Activated CD4-positive, alpha-beta T cell treated with anti-CD3 and anti-CD28 coated beads for 36 hours (primary cell): ENCODE measurements around the gene FBXL16. TPM values are rescaled to one million over a fixed set of nuclear protein-coding genes. Genes with fewer than 3 reads are reported as not detected.
"Not testable (repeated sequence)": the region's sequence is repeated elsewhere in the genome, so short reads cannot be mapped to it uniquely, and the experiment has no call there.

Source experiments
- ATAC-seq: fragments of 200-7000 bp; cut with Tn5 transposase; one replicate; pipeline ENCODE4 v1.10.0; 2021; ENCODE audit warnings: mild to moderate bottlenecking, moderate library complexity
- CTCF ChIA-PET: fragments of 350-600 bp; sonication (Branson Sonifier 250); formaldehyde crosslinking; loops from one replicate; lab custom pipeline; 2021; ENCODE audit warnings: antibody characterized with exemption; lab: Charles Lee
- POLR2A ChIA-PET: fragments of 350-600 bp; sonication (Branson Sonifier 250); formaldehyde crosslinking; loops from one replicate; lab custom pipeline; 2021; ENCODE audit warnings: antibody characterized with exemption, inconsistent platforms; lab: Charles Lee
- DNase-seq: peaks from one replicate; pipeline ENCODE4 v3.0.0-alpha.2; 2020
- H3K27ac Mint-ChIP-seq: one replicate; pipeline ENCODE4 v1.8.0; 2021; ENCODE audit warnings: mixed read lengths
- H3K27me3 Mint-ChIP-seq: one replicate; pipeline ENCODE4 v1.8.0; 2021; ENCODE audit warnings: mixed read lengths
- H3K36me3 Mint-ChIP-seq: one replicate; pipeline ENCODE4 v1.8.0; 2021; ENCODE audit warnings: low read depth, mixed read lengths
- H3K4me1 Mint-ChIP-seq: one replicate; pipeline ENCODE4 v1.8.0; 2021; ENCODE audit warnings: mixed read lengths
- H3K4me3 Mint-ChIP-seq: one replicate; pipeline ENCODE4 v1.8.0; 2021; ENCODE audit warnings: mild to moderate bottlenecking, moderate library complexity, mixed read lengths
- H3K9me3 Mint-ChIP-seq: one replicate; pipeline ENCODE4 v1.8.0; 2021; ENCODE audit warnings: low read depth, mixed read lengths
- intact Hi-C, 2 experiments: fragments of 100-400 bp; cut with DNase I in 1 of 2; cut with micrococcal nuclease in 1 of 2; formaldehyde crosslinking; loops; one replicate each; pipeline versions ENCODE4 v1.14.2 to v1.15.1; 2022 to 2024; cut with DNase I, micrococcal nuclease
- total RNA-seq, 2 experiments: library from RNA; stranded (reverse); gene quantifications; one replicate each; pipeline ENCODE4 v1.2.3, GENCODE V29; 2021

Gene FBXL16
- total RNA-seq, 2 experiments from 2014 or later = 6.1 to 6.8 TPM

DNA sequence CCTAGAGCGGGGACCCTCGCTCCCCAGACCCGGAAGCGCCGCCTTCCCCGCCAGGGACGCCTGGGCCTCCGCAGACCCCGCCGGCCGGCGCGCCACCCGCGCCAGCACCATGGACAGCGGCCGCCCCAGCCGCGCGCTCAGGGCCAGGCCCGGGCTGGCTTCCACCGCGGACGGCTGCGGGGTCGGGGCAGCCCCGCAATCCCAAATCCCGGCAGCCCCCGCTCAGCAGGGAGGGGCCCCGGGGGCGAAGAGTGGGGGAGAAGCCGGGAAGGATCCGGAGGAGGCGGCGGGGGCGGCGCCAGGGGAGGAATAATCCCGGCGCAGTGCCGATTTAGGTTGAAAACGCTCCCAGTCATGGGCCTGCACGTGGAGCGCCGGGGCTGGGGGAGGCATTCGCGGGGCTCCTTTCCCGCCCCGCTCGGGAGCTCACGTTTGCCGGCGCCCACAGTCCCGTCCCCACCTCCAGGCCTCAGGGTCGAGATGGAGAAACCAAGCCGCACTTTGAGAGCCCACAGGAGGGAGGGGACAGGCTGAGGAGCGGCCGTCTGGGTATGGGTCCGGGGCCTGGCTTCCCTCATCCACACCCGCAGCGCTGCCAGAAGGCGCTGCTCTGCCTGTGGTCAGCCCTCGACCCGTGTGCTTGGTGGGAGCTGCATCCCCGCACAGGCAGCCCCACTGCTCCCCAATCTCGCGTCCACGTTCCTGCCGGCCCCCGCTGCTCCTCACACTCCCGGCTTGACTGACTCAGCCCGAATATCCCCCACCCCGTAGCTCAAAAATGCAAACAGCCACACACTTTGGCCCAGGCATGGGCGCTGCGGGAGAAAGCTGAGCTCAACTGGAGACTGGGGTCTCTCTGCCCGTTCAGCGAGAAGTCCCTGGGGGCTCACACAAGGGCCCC, 4.7 kb downstream of the FBXL16 start:
- Mint-ChIP-seq H3K4me1 (peaks cover 2% of the 10 kb centered on the region), H3K36me3 (no peaks in the 10 kb centered on the region)

DNA sequence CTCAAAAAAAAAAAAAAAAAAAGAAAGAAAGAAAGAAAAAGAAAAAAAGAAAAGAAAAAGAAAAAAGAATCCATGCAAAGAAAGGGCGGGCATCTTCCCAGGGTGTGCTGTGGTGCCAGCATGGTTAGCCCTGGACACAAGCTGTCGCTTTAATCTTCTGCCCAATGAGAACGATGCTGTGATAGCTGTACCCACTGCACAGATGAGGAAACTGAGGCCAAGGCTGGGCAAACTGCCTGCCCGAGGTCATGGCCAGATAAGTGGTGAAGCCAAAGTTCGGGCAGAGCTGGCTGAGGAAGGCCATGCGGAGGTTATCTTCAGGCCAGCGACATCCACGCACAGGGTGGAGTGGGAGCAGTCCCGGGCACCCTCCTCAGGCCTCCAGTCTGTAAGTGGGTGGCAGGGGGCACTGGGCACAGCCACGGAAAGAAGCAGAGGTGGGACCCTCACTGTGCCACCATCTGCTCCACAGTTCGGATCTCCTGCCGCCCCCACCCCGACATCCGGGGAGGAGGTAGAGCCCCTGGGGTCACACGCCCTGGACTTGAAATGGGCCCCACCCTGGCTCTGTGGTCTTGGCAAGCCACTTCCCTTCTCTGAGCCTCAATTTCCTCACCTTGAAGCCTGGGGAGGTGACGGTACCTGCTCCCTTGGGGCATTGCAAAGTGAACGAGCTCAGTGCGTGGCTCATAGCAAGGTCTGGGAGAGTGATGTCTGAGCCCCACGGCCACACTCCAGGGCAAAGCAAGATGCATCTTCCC, 6.5 kb downstream of the FBXL16 start:
- Mint-ChIP-seq H3K36me3 (no peaks in the 10 kb centered on the region), H3K4me1 (peaks cover 10% of the 10 kb centered on the region)
- DNase-seq = no peak

More for the DNA sequence above, 4.7 kb downstream of the FBXL16 start:
- H3K9me3 Mint-ChIP-seq = no peaks in the 10 kb centered on the region
- H3K4me3 Mint-ChIP-seq = no peak overlapping the region
- H3K27me3 Mint-ChIP-seq = peaks cover 14% of the 10 kb centered on the region
- ChIA-PET POLR2A (no interaction called here), CTCF (interaction anchor here (1.0 to 2.7 kb wide), 2 partner anchors 12 to 19 kb away, joined by 3 to 11 read pairs; no protein-coding TSS in a partner anchor)
- no peak overlapping the region for H3K27ac Mint-ChIP-seq
- intact Hi-C loops = no loop called here
- peak; percentile 60 for DNase-seq
- peak; percentile 51 for ATAC-seq

DNA sequence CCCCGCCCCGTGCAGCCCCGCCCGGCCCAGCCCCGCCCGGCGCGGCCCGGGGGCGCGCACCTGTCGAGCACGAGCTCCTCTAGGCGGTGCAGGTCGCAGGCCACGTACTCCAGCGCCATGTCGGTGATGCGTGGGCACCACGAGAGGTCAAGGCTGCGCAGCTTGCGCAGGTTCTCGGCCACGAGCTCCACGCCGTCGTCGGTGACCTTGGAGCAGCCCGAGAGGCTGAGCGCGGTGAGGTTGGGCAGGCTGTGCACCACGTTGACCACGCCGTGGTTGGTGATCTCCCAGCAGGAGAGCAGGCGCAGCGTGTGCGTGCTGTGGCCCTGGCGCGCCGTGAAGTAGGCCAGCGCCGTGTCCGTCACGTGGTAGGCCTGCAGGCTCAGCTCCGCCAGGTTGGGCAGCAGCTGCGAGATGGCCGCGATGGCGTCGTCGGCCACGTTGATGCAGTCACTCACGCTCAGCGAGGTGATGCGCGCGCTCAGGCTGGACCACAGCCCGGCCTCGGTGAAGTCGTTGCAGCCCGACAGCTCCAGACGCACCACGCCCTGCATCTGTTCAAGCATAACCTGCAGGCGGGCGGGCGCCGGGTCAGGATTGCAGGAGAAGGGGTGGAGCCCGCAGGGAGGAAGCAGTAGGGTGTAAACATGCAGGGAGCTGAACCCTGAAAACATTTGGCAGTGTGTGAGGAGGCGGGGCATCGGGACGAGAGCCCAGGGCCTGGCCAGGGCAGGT, 10.1 kb downstream of the FBXL16 start:
- POLR2A ChIA-PET = interaction anchor here (0.9 kb wide), 1 partner anchor 12 kb away, joined by 3 read pairs; no protein-coding TSS in a partner anchor
- ATAC-seq = peak; percentile 82
- Mint-ChIP-seq H3K9me3 (no peaks in the 10 kb centered on the region), H3K4me3 (peak overlapping the region; percentile 77), H3K27ac (peak overlapping the region; percentile 80), H3K27me3 (no peaks in the 10 kb centered on the region), H3K36me3 (no peaks in the 10 kb centered on the region), H3K4me1 (peaks cover 13% of the 10 kb centered on the region)
- peak; percentile 89 for DNase-seq
- intact Hi-C loops = loop anchor here in 1 of 2 experiments (1.0 to 5.0 kb wide), 6 partner anchors 20 to 457 kb away; partner anchors contain the start of genes ANTKMT, CACNA1H, CHTF18 and METRN
- CTCF ChIA-PET = interaction anchor here (1.0 to 2.1 kb wide), 4 partner anchors 15 to 269 kb away, joined by 3 to 11 read pairs (median 5); partner anchors contain the start of gene CIAO3

More for the DNA sequence above, 6.5 kb downstream of the FBXL16 start:
- ATAC-seq = no peak
- H3K4me3 Mint-ChIP-seq = no peak overlapping the region
- POLR2A ChIA-PET = no interaction called here
- H3K27me3 Mint-ChIP-seq = peaks cover 13% of the 10 kb centered on the region
- H3K9me3 Mint-ChIP-seq = no peaks in the 10 kb centered on the region
- no peak overlapping the region for H3K27ac Mint-ChIP-seq
- intact Hi-C loops = loop anchor here in 1 of 2 experiments (5.0 kb wide), 2 partner anchors 88 to 453 kb away; partner anchors contain the start of genes CACNA1H, CHTF18 and RPUSD1
- CTCF ChIA-PET = interaction anchor here (0.9 kb wide), 1 partner anchor 26 kb away, joined by 4 read pairs; no protein-coding TSS in a partner anchor

DNA sequence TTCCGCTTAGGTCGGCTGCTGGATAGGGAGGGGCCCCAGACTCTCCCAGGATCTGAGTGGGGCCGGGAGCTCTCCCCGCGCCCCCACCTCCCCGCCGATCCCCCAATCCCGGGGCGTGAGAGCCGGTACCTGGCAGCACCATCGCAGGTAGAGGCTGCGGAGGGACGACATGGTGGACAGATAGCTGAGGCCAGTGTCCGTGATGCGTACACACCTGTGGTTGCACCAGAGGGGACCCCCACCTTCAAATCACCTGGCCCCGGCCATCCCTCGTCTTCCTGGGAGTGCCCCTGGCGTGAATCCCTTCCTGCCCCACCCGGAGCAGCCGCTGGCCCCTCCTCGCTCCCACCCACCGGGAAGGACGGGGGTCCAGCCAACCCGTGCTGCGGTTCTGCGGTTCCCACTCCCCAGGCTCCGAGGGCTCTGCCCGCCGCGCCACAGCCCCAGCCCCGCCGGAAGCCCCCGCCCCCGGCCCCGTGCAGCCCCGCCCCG, 10.7 kb downstream of the FBXL16 start:
- peaks cover 15% of the 10 kb centered on the region for H3K4me1 Mint-ChIP-seq
- CTCF ChIA-PET = interaction anchor here (1.0 to 2.1 kb wide), 3 partner anchors 15 to 270 kb away, joined by 3 to 11 read pairs (median 6); no protein-coding TSS in a partner anchor
- DNase-seq = no peak
- peak overlapping the region; percentile 77 for H3K4me3 Mint-ChIP-seq
- no peaks in the 10 kb centered on the region for H3K36me3 Mint-ChIP-seq
- no peaks in the 10 kb centered on the region for H3K27me3 Mint-ChIP-seq
- POLR2A ChIA-PET = interaction anchor here (0.9 kb wide), 1 partner anchor 13 kb away, joined by 3 read pairs; no protein-coding TSS in a partner anchor
- H3K9me3 Mint-ChIP-seq = no peaks in the 10 kb centered on the region
- ATAC-seq = no peak
- H3K27ac Mint-ChIP-seq = no peak overlapping the region
- intact Hi-C loops = loop anchor here in 1 of 2 experiments (1.0 to 5.0 kb wide), 6 partner anchors 20 to 457 kb away; partner anchors contain the start of genes ANTKMT, CACNA1H, CHTF18 and METRN

DNA sequence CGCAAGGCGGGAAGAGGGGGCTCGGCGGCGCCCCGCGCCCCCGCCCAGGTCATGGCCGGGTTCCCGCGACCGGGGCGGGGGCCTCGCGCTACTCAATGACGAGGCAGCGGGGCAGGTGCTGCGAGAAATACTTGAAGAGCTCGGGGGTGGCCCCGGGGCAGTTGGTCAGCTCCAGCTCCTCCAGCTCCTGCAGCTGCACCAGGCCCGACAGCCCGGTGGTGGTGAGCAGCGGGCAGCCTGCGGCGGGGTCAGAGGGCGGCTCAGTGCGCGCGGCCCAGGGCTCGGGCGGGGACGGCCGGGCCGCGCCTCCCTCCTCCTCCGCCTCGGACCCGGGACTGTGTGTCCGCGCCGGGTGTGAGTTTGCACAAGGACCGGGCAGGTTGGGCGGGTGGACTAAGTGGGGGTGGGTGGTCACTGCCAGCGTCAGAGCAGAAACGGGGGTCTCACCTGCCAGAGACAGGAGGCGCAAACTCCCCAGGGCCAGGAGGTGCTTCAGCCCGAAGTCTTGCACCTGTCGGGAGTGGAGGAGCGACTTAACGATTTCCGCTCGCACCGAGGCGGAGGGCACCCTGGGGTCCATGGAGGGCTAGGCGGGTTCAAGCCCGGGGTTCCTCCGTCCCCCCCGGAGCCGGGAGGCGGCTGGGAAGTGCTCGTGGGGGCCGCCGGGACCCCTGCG, 11.3 kb downstream of the FBXL16 start:
- Mint-ChIP-seq H3K27me3 (no peaks in the 10 kb centered on the region), H3K9me3 (no peaks in the 10 kb centered on the region), H3K36me3 (no peaks in the 10 kb centered on the region), H3K27ac (no peak overlapping the region), H3K4me1 (peaks cover 18% of the 10 kb centered on the region), H3K4me3 (peak overlapping the region; percentile 77)
- ChIA-PET CTCF (interaction anchor here (0.6 to 2.1 kb wide), 3 partner anchors 16 to 325 kb away, joined by 3 to 6 read pairs (median 3); no protein-coding TSS in a partner anchor), POLR2A (no interaction called here)
- ATAC-seq = no peak
- no peak for DNase-seq
- intact Hi-C loops = loop anchor here in 1 of 2 experiments (2.0 kb wide), 1 partner anchor 26 kb away; the partner anchor contains the start of gene ANTKMT

DNA sequence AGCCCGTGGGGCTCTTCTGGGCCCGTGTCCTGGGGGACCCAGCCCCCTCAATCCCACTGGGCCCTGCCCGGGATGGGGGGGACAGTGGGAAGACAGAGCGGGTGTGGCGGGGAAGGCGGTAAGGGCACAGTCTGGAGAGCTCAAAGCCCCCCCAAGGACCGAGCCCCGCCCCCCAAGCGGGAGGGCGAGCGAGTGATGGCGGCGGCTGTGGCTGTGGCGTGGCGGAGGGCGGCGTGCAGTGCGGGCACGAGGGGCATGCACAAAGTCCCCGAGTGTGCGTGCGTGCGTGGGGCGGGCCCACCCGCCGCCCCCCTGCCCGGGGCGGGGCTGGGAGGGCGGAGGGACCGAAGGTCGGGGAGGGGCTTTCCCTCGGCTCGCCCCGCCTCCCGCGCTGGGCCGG, 11.8 kb downstream of the FBXL16 start:
- POLR2A ChIA-PET = no interaction called here
- Mint-ChIP-seq H3K4me3 (no peak overlapping the region), H3K27me3 (no peaks in the 10 kb centered on the region), H3K27ac (no peak overlapping the region), H3K9me3 (no peaks in the 10 kb centered on the region), H3K36me3 (no peaks in the 10 kb centered on the region), H3K4me1 (peaks cover 23% of the 10 kb centered on the region)
- DNase-seq (peak; percentile 48), ATAC-seq (no peak)
- CTCF ChIA-PET = interaction anchor here (0.6 kb wide), 1 partner anchor 324 kb away, joined by 3 read pairs; no protein-coding TSS in a partner anchor
- intact Hi-C loops = loop anchor here in 1 of 2 experiments (2.0 kb wide), 1 partner anchor 27 kb away; the partner anchor contains the start of gene ANTKMT

DNA sequence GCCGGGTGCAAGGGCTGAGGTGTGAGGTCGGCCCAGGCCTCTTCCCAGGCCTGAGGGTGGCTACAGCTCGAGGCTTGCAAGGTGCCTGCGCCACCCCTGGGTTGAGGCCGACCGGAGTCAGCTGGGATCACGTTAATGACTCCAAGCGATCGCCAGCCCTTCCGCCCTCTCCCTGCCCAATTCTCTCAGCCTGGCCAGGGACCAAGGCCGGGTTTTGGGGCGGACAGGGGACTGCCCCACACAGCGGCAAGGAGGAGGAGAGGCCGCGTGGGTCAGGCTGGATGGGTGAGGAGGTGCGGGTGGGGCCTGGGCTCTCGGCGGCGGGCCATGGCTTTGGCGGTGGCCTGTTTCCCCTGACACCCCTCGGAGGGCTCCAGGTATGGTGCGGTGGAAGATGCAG, 12.2 kb downstream of the FBXL16 start:
- CTCF ChIA-PET = no interaction called here
- Mint-ChIP-seq H3K27me3 (no peaks in the 10 kb centered on the region), H3K4me3 (no peak overlapping the region), H3K27ac (no peak overlapping the region), H3K9me3 (no peaks in the 10 kb centered on the region), H3K36me3 (no peaks in the 10 kb centered on the region), H3K4me1 (peaks cover 27% of the 10 kb centered on the region)
- POLR2A ChIA-PET = no interaction called here
- DNase-seq (no peak), ATAC-seq (no peak)
- intact Hi-C loops = no loop called here

DNA sequence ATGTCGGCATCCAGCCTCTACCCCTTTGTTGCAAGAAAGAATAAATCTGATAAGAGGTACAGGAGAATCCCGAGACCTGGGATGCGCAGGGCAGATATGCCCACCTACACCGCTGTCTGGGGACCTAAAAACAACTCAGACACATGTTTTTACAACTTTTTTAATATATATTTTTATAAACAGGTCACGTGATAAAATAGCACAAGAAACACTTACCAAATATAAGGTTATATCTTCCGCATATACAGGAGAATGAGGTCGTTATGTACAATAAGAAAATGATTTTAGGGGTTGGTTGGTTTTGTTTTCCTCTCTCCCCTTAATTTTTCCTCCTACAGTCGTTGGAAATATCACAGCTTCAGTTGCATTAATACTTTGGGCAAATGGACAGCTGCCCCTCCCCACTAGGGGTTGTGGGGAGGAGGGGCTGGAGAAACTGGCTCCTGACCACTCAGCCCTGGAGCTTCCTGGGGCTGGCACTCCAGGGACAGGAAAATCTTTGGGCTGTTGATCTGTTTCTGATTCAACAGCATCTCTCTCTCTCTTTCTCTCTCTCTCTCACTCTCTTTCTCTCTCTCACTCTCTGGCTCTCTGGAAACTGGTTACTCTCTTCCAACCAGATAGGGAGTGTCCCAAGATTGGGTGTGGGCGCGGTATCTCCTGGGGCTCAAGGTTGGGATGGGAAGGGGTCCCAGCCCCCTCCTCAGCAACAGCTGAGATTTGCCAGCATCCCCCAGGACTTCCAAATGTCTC, 13.1 kb downstream of the FBXL16 start:
- intact Hi-C loops = no loop called here
- Mint-ChIP-seq H3K27ac (no peak overlapping the region), H3K27me3 (no peaks in the 10 kb centered on the region), H3K36me3 (no peaks in the 10 kb centered on the region), H3K4me1 (peaks cover 27% of the 10 kb centered on the region), H3K9me3 (no peaks in the 10 kb centered on the region), H3K4me3 (no peak overlapping the region)
- ChIA-PET CTCF (no interaction called here), POLR2A (interaction anchor here (0.8 kb wide), 1 partner anchor 358 kb away, joined by 3 read pairs; no protein-coding TSS in a partner anchor)
- DNase-seq (no peak), ATAC-seq (no peak)

DNA sequence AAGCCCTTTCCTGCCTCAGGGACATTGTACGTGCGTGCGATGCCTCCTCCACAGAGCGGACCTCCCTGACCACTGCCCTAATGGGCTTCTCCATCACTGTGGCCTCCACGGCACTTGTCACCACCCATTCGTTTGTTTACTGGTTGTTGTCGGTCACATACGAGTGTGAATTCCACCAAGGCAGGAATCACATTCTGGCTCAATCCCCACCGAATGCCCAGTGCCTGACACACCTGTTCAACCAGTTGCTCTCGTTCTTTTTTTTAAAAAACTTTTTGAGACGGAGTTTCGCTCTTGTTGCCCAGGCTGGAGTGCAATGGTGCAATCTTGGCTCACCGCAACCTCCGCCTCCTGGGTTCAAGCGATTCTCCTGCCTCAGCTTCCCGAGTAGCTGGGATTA, 14.4 kb downstream of the FBXL16 start:
- intact Hi-C loops, ATAC-seq, H3K9me3 Mint-ChIP-seq, POLR2A ChIA-PET, DNase-seq, H3K27me3 Mint-ChIP-seq, H3K36me3 Mint-ChIP-seq, CTCF ChIA-PET: not testable (repeated sequence)
- H3K4me1 Mint-ChIP-seq = peaks cover 25% of the 10 kb centered on the region
- peak overlapping the region; percentile 58 for H3K27ac Mint-ChIP-seq
- peak overlapping the region; percentile 85 for H3K4me3 Mint-ChIP-seq
